Transverse colon (tissue), 4 donors: ENCODE data around the gene IMP4. TPM values are rescaled to one million over a fixed set of nuclear protein-coding genes. Genes with fewer than 3 reads are reported as not detected.

Experiments
- DNase-seq: peaks from one replicate; pipeline ENCODE4 v3.0.0-alpha.2; 2019
- H3K27ac ChIP-seq, 4 donors: fragments of 200-600 bp; sonication (generic); 2 replicates each; pipeline ENCODE4 v1.5.1; 2016 to 2018; ENCODE audit warnings: inconsistent platforms in 4 of 4
- H3K27me3 ChIP-seq: fragments of 200-600 bp; sonication (generic); 2 replicates; pipeline ENCODE4 v1.5.1; 2017; ENCODE audit warnings: inconsistent platforms
- H3K36me3 ChIP-seq, 4 donors: fragments of 200-600 bp; sonication (generic); 2 replicates each; pipeline ENCODE4 v1.5.1; 2017 to 2019; ENCODE audit warnings: inconsistent platforms in 4 of 4
- H3K4me1 ChIP-seq, 4 donors: fragments of 200-600 bp; sonication (generic); 2 replicates each; pipeline ENCODE4 v1.5.1; 2017 to 2020; ENCODE audit warnings: inconsistent platforms in 4 of 4
- H3K4me3 ChIP-seq, 4 donors: fragments of 200-600 bp; sonication (generic); 1 replicate in 1 of 4; 2 replicates in 3 of 4; pipeline versions ENCODE4 v1.5.1 to v1.6.1; 2017 to 2019; ENCODE audit warnings: inconsistent platforms in 4 of 4
- H3K9me3 ChIP-seq, 2 donors: fragments of 200-600 bp; sonication (generic); 2 replicates each; pipeline ENCODE4 v1.5.1; 2017 to 2019; ENCODE audit warnings: inconsistent platforms in 2 of 2
- CTCF ChIP-seq, 5 experiments: fragments of 200-600 bp in 3 of 5; fragments of 450-650 bp in 2 of 5; sonication (generic) in 3 of 5; IDR thresholded peaks; 1 replicate in 2 of 5; 2 replicates in 3 of 5; pipeline ENCODE4 v1.5.1; 2016 to 2017; ENCODE audit warnings: antibody characterized with exemption in 5 of 5, inconsistent platforms in 3 of 5, mild to moderate bottlenecking in 2 of 5, moderate library complexity in 1 of 5
- EP300 ChIP-seq: sonication (generic); formaldehyde crosslinking; IDR thresholded peaks from one replicate; pipeline ENCODE4 v1.6.1; 2017; ENCODE audit warnings: antibody characterized with exemption, low read depth
- POLR2A ChIP-seq: fragments of 450-650 bp; IDR thresholded peaks from one replicate; pipeline ENCODE4 v1.6.1; 2016; ENCODE audit warnings: antibody characterized with exemption, mild to moderate bottlenecking, moderate library complexity
- POLR2AphosphoS5 ChIP-seq, 3 donors: sonication (generic); formaldehyde crosslinking; IDR thresholded peaks; one replicate each; pipeline ENCODE4 v1.6.1; 2016; ENCODE audit warnings: antibody characterized with exemption in 3 of 3
- WGBS, 2 donors: methylation state at CpG; one replicate each; pipeline ENCODE4 v1.1.5; 2018; ENCODE audit warnings: low coverage in 1 of 2; 5-methylcytosine and 5-hydroxymethylcytosine counted together
- in situ Hi-C, 4 donors: fragments of 200-750 bp; cut with MboI; loops; one replicate each; pipeline versions ENCODE4 v1.15.0 to v1.15.1; 2017; ENCODE audit warnings: low sequenced_read_pairs in 3 of 4, low pct_ligation_motif_present in 1 of 4, low pct_unique_long_range_greater_than_20kb in 1 of 4
- intact Hi-C: fragments of 100-400 bp; cut with DNase I; formaldehyde crosslinking; loops from one replicate; pipeline ENCODE4 v1.15.1; 2023; ENCODE audit warnings: low total_unique reads
- total RNA-seq, 4 donors: library from RNA; depleted of rRNA; stranded (reverse); fragments of >200 nt; gene quantifications; one replicate each; pipeline ENCODE4 v1.1.0, GENCODE V29; 2016

The IMP4 gene
- total RNA-seq, 4 donors from 2014 or later, result 52.1 to 367 (median 83.7) TPM

GRCh38 chr2:130347220-130347925, 4.7 kb downstream of the IMP4 start:
- peaks cover 7 to 12% (median 10%) of the 10 kb centered on the region in 4 donors for H3K4me1 ChIP-seq
- no peak for TF ChIP-seq POLR2A
- TF ChIP-seq POLR2AphosphoS5 (IDR thresholded peaks at IDR 0.05), result no peak
- TF ChIP-seq CTCF (IDR thresholded peaks at IDR 0.05), result no peak
- no peak for TF ChIP-seq EP300
- no peaks in the 10 kb centered on the region for H3K9me3 ChIP-seq
- in situ Hi-C loops, result loop anchor here in 3 of 4 donors (25.0 kb wide), 3 partner anchors 185 to 740 kb away; partner anchors contain the start of gene FAM168B (in 1 of the 3)
- H3K27me3 ChIP-seq, result no peaks in the 10 kb centered on the region
- 83 to 96% methylated on average over 3 to 7 of the region's 7 CpGs for WGBS, 2 donors
- H3K27ac ChIP-seq, result no peak overlapping the region
- no peak overlapping the region for H3K4me3 ChIP-seq
- intact Hi-C loops, result no loop called here
- DNase-seq, result no peak
- peaks cover 0 to 28% (median 8%) of the 10 kb centered on the region in 4 donors for H3K36me3 ChIP-seq

GRCh38 chr2:130349174-130349573, 6.5 kb downstream of the IMP4 start:
- in situ Hi-C loops, result loop anchor here in 3 of 4 donors (25.0 kb wide), 3 partner anchors 187 to 738 kb away; partner anchors contain the start of gene FAM168B (in 1 of the 3)
- intact Hi-C loops, result no loop called here

GRCh38 chr2:130351711-130352110, 9.0 kb downstream of the IMP4 start:
- TF ChIP-seq EP300 (no peak), CTCF (IDR thresholded peaks at IDR 0.05) (no peak), POLR2A (no peak), POLR2AphosphoS5 (IDR thresholded peaks at IDR 0.05) (no peak)
- intact Hi-C loops (no loop called here), in situ Hi-C loops (no loop called here)
- H3K27ac ChIP-seq, result no peak overlapping the region
- H3K4me1 ChIP-seq, result peaks cover 6 to 15% (median 8%) of the 10 kb centered on the region in 4 donors
- DNase-seq, result no peak
- WGBS, 2 donors, result 74% methylated on average over 7 of the region's 7 CpGs; no CpG with 5 or more reads in 1 of the 2 donors
- H3K36me3 ChIP-seq, result peaks cover 0 to 13% (median 1%) of the 10 kb centered on the region in 4 donors
- no peaks in the 10 kb centered on the region for H3K27me3 ChIP-seq
- no peak overlapping the region for H3K4me3 ChIP-seq
- no peaks in the 10 kb centered on the region for H3K9me3 ChIP-seq

More at GRCh38 chr2:130349174-130349573, 6.5 kb downstream of the IMP4 start:
- H3K4me3 ChIP-seq, result no peak overlapping the region
- DNase-seq, result no peak
- H3K9me3 ChIP-seq, result no peaks in the 10 kb centered on the region
- H3K4me1 ChIP-seq, result peaks cover 0 to 5% (median 1%) of the 10 kb centered on the region in 4 donors
- 90 to 95% methylated on average over 3 of the region's 3 CpGs for WGBS, 2 donors
- H3K27ac ChIP-seq, result no peak overlapping the region
- H3K27me3 ChIP-seq, result no peaks in the 10 kb centered on the region
- H3K36me3 ChIP-seq, result peaks cover 0 to 28% (median 8%) of the 10 kb centered on the region in 4 donors
- TF ChIP-seq CTCF (IDR thresholded peaks at IDR 0.05) (no peak), POLR2A (no peak), POLR2AphosphoS5 (IDR thresholded peaks at IDR 0.05) (no peak), EP300 (no peak)

- no peaks in the 10 kb centered on the region for H3K9me3 ChIP-seq
- no peak for DNase-seq
- WGBS, 2 donors, result 75 to 85% methylated on average over 3 to 7 of the region's 7 CpGs
- no peaks in the 10 kb centered on the region for H3K27me3 ChIP-seq
- no peak overlapping the region for H3K4me3 ChIP-seq
- TF ChIP-seq CTCF (IDR thresholded peaks at IDR 0.05) (no peak), POLR2A (no peak), POLR2AphosphoS5 (IDR thresholded peaks at IDR 0.05) (no peak), EP300 (no peak)
- H3K27ac ChIP-seq, result no peak overlapping the region
- in situ Hi-C loops, result no loop called here
- peaks cover 0 to 13% (median 0%) of the 10 kb centered on the region in 4 donors for H3K36me3 ChIP-seq
- intact Hi-C loops, result no loop called here
- peaks cover 6 to 20% (median 8%) of the 10 kb centered on the region in 4 donors for H3K4me1 ChIP-seq
Observed at GRCh38 chr2:130352237-130352636, 9.5 kb downstream of the IMP4 start.
